Measurements from ENCODE around the gene ZNF41.

DNA sequence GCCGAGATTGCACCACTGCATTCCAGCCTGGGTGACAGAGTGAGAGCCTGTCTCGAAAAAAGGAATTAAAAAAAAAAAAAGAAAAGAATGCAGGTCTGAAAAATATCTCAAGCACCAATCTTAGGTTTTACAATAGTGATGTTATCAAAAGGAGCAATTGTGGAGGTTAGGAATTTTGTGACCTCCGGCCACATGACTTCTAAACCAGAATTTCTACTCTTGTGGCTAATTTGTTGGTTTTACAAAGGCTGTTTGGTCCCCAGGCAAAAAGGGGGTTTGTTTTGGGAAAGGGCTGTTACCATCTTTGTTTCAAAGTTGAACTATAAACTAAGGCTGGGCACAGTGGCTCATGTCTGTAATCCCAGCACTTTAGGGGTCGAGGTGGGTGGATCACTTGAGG lies 15.4 kb upstream of the ZNF41 start:
- TF ChIP-seq, protein P1, sequence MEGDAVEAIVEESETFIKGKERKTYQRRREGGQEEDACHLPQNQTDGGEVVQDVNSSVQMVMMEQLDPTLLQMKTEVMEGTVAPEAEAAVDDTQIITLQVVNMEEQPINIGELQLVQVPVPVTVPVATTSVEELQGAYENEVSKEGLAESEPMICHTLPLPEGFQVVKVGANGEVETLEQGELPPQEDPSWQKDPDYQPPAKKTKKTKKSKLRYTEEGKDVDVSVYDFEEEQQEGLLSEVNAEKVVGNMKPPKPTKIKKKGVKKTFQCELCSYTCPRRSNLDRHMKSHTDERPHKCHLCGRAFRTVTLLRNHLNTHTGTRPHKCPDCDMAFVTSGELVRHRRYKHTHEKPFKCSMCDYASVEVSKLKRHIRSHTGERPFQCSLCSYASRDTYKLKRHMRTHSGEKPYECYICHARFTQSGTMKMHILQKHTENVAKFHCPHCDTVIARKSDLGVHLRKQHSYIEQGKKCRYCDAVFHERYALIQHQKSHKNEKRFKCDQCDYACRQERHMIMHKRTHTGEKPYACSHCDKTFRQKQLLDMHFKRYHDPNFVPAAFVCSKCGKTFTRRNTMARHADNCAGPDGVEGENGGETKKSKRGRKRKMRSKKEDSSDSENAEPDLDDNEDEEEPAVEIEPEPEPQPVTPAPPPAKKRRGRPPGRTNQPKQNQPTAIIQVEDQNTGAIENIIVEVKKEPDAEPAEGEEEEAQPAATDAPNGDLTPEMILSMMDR (IDR thresholded peaks at IDR 0.05; ENCODE audit: low read depth, low read length, missing input control): no peak
- no peak for TF ChIP-seq RAD21 (IDR thresholded peaks at IDR 0.05)
- TF ChIP-seq, protein P2, sequence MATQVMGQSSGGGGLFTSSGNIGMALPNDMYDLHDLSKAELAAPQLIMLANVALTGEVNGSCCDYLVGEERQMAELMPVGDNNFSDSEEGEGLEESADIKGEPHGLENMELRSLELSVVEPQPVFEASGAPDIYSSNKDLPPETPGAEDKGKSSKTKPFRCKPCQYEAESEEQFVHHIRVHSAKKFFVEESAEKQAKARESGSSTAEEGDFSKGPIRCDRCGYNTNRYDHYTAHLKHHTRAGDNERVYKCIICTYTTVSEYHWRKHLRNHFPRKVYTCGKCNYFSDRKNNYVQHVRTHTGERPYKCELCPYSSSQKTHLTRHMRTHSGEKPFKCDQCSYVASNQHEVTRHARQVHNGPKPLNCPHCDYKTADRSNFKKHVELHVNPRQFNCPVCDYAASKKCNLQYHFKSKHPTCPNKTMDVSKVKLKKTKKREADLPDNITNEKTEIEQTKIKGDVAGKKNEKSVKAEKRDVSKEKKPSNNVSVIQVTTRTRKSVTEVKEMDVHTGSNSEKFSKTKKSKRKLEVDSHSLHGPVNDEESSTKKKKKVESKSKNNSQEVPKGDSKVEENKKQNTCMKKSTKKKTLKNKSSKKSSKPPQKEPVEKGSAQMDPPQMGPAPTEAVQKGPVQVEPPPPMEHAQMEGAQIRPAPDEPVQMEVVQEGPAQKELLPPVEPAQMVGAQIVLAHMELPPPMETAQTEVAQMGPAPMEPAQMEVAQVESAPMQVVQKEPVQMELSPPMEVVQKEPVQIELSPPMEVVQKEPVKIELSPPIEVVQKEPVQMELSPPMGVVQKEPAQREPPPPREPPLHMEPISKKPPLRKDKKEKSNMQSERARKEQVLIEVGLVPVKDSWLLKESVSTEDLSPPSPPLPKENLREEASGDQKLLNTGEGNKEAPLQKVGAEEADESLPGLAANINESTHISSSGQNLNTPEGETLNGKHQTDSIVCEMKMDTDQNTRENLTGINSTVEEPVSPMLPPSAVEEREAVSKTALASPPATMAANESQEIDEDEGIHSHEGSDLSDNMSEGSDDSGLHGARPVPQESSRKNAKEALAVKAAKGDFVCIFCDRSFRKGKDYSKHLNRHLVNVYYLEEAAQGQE (IDR thresholded peaks at IDR 0.05): no peak
- no peak for TF ChIP-seq FOXA1 (IDR thresholded peaks at IDR 0.05)
- no peak for TF ChIP-seq GABPA (IDR thresholded peaks at IDR 0.05 in 1 of 2, conservative IDR thresholded peaks at IDR 0.05 in 1 of 2)
- TF ChIP-seq, protein P3, sequence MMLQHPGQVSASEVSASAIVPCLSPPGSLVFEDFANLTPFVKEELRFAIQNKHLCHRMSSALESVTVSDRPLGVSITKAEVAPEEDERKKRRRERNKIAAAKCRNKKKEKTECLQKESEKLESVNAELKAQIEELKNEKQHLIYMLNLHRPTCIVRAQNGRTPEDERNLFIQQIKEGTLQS (IDR thresholded peaks at IDR 0.05): no peak
- TF ChIP-seq, protein P4, sequence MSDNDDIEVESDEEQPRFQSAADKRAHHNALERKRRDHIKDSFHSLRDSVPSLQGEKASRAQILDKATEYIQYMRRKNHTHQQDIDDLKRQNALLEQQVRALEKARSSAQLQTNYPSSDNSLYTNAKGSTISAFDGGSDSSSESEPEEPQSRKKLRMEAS (IDR thresholded peaks at IDR 0.05): no peak
- no peak for TF ChIP-seq SP1 (IDR thresholded peaks at IDR 0.05)
